Mesothelial cell of epicardium (in vitro differentiated cells): Measurements from ENCODE around the gene SLC44A1. TPM values are rescaled to one million over a fixed set of nuclear protein-coding genes. Genes with fewer than 3 reads are reported as not detected.

ENCODE experiments used
- DNase-seq, 2 experiments: peaks; one replicate each; pipeline ENCODE4 v3.0.0; 2021; ENCODE audit warnings: low spot score in 2 of 2; ENCODE audit not compliant: unreplicated experiment in 2 of 2
- H3K27ac Mint-ChIP-seq: 2 replicates; pipeline ENCODE4 v1.8.0; 2021; ENCODE audit warnings: mixed read lengths
- H3K27me3 Mint-ChIP-seq: 2 replicates; pipeline ENCODE4 v1.8.0; 2021; ENCODE audit warnings: low read depth, mixed read lengths
- H3K36me3 Mint-ChIP-seq: 2 replicates; pipeline ENCODE4 v1.8.0; 2021; ENCODE audit warnings: mixed read lengths
- H3K4me1 Mint-ChIP-seq: 2 replicates; pipeline ENCODE4 v1.8.0; 2021; ENCODE audit warnings: mixed read lengths
- H3K4me3 Mint-ChIP-seq: 2 replicates; pipeline ENCODE4 v1.8.0; 2021; ENCODE audit warnings: mild to moderate bottlenecking, moderate library complexity, mixed read lengths
- H3K9me3 Mint-ChIP-seq: 2 replicates; pipeline ENCODE4 v1.8.0; 2021; ENCODE audit warnings: mixed read lengths
- total RNA-seq: library from RNA; stranded (reverse); gene quantifications from 3 replicates; pipeline ENCODE4 v1.2.1, GENCODE V29; 2021
- TF ChIP-seq, protein P1 (sequence below): fragments of 200-600 bp; sonication (generic); IDR thresholded peaks from one replicate; pipeline ENCODE4 v1.5.0; 2021; ENCODE audit warnings: antibody characterized with exemption; ENCODE audit not compliant: unreplicated experiment

Gene SLC44A1
- total RNA-seq, 1 donor from 2014 or later, result 49.0 TPM

DNA sequence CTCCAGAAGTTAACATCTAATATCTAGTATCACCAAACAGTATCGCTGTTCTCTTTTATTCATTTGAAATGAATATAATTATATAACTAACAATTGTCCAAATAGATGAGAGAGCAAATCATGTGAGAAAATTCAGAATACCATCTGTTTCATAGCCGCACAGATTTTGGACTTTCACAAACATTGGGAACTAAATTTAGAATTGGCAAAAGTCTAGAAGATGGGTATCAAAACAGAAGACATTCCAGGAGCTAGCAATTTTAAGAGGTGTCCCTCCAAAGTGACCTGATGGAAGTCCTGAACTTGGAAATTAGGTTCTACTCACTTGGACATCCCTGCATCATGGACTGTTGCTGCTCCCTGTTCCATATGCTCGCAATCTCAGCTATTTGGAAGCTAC, 146.4 kb downstream of the SLC44A1 start:
- H3K27me3 Mint-ChIP-seq, result no peaks in the 10 kb centered on the region
- DNase-seq, result no peak
- H3K27ac Mint-ChIP-seq, result no peak overlapping the region
- TF ChIP-seq, protein P1, sequence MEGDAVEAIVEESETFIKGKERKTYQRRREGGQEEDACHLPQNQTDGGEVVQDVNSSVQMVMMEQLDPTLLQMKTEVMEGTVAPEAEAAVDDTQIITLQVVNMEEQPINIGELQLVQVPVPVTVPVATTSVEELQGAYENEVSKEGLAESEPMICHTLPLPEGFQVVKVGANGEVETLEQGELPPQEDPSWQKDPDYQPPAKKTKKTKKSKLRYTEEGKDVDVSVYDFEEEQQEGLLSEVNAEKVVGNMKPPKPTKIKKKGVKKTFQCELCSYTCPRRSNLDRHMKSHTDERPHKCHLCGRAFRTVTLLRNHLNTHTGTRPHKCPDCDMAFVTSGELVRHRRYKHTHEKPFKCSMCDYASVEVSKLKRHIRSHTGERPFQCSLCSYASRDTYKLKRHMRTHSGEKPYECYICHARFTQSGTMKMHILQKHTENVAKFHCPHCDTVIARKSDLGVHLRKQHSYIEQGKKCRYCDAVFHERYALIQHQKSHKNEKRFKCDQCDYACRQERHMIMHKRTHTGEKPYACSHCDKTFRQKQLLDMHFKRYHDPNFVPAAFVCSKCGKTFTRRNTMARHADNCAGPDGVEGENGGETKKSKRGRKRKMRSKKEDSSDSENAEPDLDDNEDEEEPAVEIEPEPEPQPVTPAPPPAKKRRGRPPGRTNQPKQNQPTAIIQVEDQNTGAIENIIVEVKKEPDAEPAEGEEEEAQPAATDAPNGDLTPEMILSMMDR, result no peak
- no peak overlapping the region for H3K4me3 Mint-ChIP-seq
- H3K36me3 Mint-ChIP-seq, result peaks cover 6% of the 10 kb centered on the region
- peaks cover 4% of the 10 kb centered on the region for H3K4me1 Mint-ChIP-seq
- no peaks in the 10 kb centered on the region for H3K9me3 Mint-ChIP-seq

DNA sequence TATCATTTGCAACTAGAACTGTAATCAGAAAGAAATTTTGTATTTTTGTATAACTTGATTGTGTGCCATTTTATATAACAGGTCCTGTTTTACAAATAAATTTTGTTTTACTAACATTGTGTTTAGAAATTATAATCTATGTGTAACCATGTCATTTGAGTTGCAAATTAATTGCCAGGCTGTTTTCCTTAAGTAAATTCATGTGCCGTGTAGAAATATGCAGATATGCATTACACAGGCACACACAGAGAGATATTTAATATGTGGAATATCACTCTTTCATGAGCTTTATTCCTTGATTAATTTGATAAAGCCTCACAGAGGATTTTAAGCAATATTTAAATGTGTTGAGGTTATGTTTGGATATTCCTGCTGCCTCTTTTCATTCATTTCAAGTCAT, 146.8 kb downstream of the SLC44A1 start:
- DNase-seq, result no peak
- TF ChIP-seq, protein P1, result no peak
- H3K9me3 Mint-ChIP-seq, result no peaks in the 10 kb centered on the region
- no peak overlapping the region for H3K27ac Mint-ChIP-seq
- peaks cover 4% of the 10 kb centered on the region for H3K4me1 Mint-ChIP-seq
- peaks cover 5% of the 10 kb centered on the region for H3K36me3 Mint-ChIP-seq
- no peak overlapping the region for H3K4me3 Mint-ChIP-seq
- no peaks in the 10 kb centered on the region for H3K27me3 Mint-ChIP-seq

DNA sequence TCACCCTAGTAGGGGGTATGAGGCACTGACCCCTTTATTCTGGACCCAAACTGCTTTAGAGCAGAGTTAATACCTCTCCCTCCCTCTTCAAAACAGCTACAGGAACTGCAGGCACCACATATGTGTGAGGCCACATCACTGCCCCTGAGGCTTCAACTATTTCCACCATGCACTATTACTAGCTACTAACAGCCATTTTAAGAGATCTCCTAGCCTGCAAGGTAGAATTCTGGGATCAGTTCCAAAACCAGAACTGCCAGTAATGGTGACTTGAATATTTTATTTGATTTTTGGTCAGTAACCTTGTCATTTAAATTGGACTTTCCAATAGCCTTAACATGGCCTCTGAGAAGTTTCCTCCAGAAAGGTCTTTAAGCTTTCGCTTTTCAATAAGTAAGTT, 148.1 kb downstream of the SLC44A1 start:
- peaks cover 4% of the 10 kb centered on the region for H3K4me1 Mint-ChIP-seq
- TF ChIP-seq, protein P1, result no peak

DNA sequence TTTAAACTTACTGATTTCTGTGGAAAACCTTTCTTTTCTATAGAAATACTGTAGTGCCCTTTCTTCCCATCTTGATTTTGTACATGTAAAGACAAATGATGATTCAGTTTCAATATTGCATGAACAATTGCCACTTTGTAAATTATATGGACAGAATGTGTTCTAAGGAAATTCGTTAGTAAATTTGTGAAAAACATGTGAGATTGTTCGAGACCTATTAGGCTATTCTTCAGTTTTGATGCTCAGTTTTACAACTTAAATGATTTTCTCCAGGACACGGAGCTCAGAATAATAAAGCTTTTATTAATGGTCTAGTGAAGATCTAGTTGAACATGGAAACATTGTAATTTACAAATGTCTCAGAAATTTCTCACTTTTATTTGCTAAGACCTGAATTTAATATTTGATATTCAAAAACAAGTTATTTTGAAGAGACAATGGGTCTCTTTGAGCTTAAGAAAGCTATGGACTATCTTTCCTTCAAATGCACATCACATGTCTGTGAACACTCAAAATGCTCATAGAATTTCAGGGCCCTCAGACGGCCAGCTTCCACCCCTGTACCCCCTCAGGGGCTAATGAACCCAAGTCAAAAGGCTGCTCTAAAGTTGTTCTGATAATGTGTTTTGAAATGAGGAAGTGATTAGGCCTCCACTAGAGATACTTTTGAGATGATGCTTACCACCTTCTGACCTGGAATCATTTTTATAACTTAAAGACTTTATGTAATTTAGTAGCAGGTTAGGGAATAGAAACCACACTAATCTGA, 149.3 kb downstream of the SLC44A1 start:
- H3K9me3 Mint-ChIP-seq, result no peaks in the 10 kb centered on the region
- TF ChIP-seq, protein P1, result no peak
- H3K27me3 Mint-ChIP-seq, result no peaks in the 10 kb centered on the region
- H3K27ac Mint-ChIP-seq, result no peak overlapping the region
- no peak overlapping the region for H3K4me3 Mint-ChIP-seq
- H3K4me1 Mint-ChIP-seq, result peaks cover 4% of the 10 kb centered on the region
- no peak for DNase-seq
- H3K36me3 Mint-ChIP-seq, result no peaks in the 10 kb centered on the region

More for the DNA sequence above, 148.1 kb downstream of the SLC44A1 start:
- no peak for DNase-seq
- Mint-ChIP-seq H3K27me3 (no peaks in the 10 kb centered on the region), H3K4me3 (no peak overlapping the region), H3K9me3 (no peaks in the 10 kb centered on the region), H3K27ac (no peak overlapping the region), H3K36me3 (no peaks in the 10 kb centered on the region)

DNA sequence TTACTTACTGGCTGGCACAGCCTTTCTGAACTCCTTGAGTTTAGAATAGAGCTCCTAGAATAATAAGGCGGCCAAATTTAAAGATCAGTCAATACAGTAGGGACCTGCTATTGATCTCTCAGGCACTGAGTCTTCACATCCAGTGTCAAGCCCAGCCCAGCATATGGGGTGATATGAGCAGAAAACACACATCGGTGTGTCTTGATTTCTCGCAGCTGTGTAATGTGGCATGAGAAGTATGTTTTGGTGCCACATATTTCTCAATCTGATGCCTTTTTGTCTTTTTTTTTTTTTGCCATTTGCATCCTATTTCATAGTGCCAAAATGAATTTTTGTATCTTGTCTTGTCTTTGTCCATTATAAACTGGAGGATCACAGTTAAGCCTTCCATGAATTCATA, 152.0 kb downstream of the SLC44A1 start:
- Mint-ChIP-seq H3K4me3 (no peak overlapping the region), H3K4me1 (peaks cover 6% of the 10 kb centered on the region), H3K27ac (no peak overlapping the region), H3K36me3 (no peaks in the 10 kb centered on the region), H3K9me3 (no peaks in the 10 kb centered on the region), H3K27me3 (no peaks in the 10 kb centered on the region)
- TF ChIP-seq, protein P1, result no peak
- no peak for DNase-seq

DNA sequence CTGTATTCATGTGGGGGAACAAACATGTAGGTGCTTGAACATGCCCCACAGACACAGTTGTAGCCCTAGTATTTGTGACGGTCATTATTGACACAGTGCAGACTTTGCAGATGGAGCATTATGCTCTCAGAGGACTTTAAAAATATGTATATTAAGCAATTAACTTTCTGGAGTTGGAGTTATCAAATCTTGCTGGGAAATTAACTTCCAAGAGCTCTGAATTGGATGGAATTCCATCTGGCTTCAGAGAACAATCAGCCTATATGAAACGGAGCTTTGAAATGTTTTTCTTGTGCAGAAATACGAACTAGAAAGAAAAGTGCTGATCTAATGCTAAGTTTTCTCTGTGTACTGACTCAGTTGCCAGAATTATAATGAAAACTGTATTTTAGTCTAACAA, 152.4 kb downstream of the SLC44A1 start:
- no peak for DNase-seq

More for the DNA sequence above, 152.4 kb downstream of the SLC44A1 start:
- Mint-ChIP-seq H3K36me3 (no peaks in the 10 kb centered on the region), H3K4me1 (peaks cover 6% of the 10 kb centered on the region), H3K27me3 (no peaks in the 10 kb centered on the region), H3K9me3 (no peaks in the 10 kb centered on the region), H3K27ac (no peak overlapping the region), H3K4me3 (no peak overlapping the region)
- TF ChIP-seq, protein P1, result no peak
